GM12878 (cell line): Measurements from ENCODE around the gene LDHAL6B. TPM values are rescaled to one million over a fixed set of nuclear protein-coding genes. Genes with fewer than 3 reads are reported as not detected.

Source experiments
- ATAC-seq: fragments of 200-7000 bp; cut with Tn5 transposase; 3 replicates; pipeline ENCODE4 v1.9.1; 2020; ENCODE audit warnings: mild to moderate bottlenecking, moderate library complexity
- BruUV-seq: library from RNA; stranded (reverse); fragments of 400-500 nt; replicated peaks from 2 replicates; lab custom pipeline; 2021; lab: Mats Ljungman, UMichigan
- CTCF ChIA-PET: fragments of 300-600 bp; sonication (Branson Sonifier 250); formaldehyde crosslinking; extraction: SDS; loops from one replicate; lab custom pipeline; 2021; ENCODE audit warnings: inconsistent platforms; lab: Yijun Ruan, JAX
- POLR2A ChIA-PET: fragments of 350-600 bp; formaldehyde crosslinking; extraction: SDS; loops from one replicate; lab custom pipeline; 2021; ENCODE audit warnings: inconsistent platforms; lab: Charles Lee
- RAD21 ChIA-PET: fragments of 300-600 bp; sonication (Branson Sonifier 250); formaldehyde crosslinking; loops from one replicate; lab custom pipeline; 2023; ENCODE audit warnings: antibody characterized with exemption; ENCODE audit not compliant: unreplicated experiment; lab: Charles Lee
- SMC1A ChIA-PET: fragments of 300-600 bp; sonication (Branson Sonifier 250); formaldehyde crosslinking; loops from one replicate; lab custom pipeline; 2023; ENCODE audit not compliant: unreplicated experiment, uncharacterized antibody; lab: Charles Lee
- DNase-seq: peaks from one replicate; pipeline ENCODE4 v3.0.0-alpha.2; 2011; ENCODE audit warnings: low read depth, low spot score
- FAIRE-seq: peaks from 3 replicates; lab custom pipeline; 2011; peaks lifted over from hg19 to GRCh38; lab: Jason Lieb, UNC
- H2AFZ ChIP-seq: 2 replicates; pipeline ENCODE4 v1.6.0; 2011; ENCODE audit warnings: low read depth, low read length, control low read depth; ENCODE audit not compliant: control insufficient read depth
- H3K27ac ChIP-seq: 2 replicates; pipeline ENCODE4 v1.5.1; 2011; ENCODE audit warnings: control low read depth; ENCODE audit not compliant: control insufficient read depth, insufficient read depth
- H3K27me3 ChIP-seq, 2 experiments: replicated peaks in 1 of 2; 2 replicates each; pipeline versions ENCODE4 v1.6.0 to v1.6.1; 2011; ENCODE audit warnings: low read length in 1 of 2; ENCODE audit not compliant: control insufficient read depth in 2 of 2, insufficient read depth in 2 of 2
- H3K36me3 ChIP-seq, 2 experiments: 2 replicates each; pipeline ENCODE4 v1.5.1; 2011; ENCODE audit warnings: low read length in 1 of 2; ENCODE audit not compliant: control insufficient read depth in 2 of 2, insufficient read depth in 2 of 2
- H3K4me1 ChIP-seq: 2 replicates; pipeline ENCODE4 v1.6.1; 2011; ENCODE audit warnings: mild to moderate bottlenecking, low read length, moderate library complexity, mixed read lengths; ENCODE audit not compliant: control insufficient read depth, insufficient read depth
- H3K4me2 ChIP-seq: 2 replicates; pipeline ENCODE4 v1.6.0; 2011; ENCODE audit warnings: control low read depth; ENCODE audit not compliant: control insufficient read depth, insufficient read depth
- H3K4me3 ChIP-seq: fragments of 200-600 bp; sonication (generic); 2 replicates; pipeline ENCODE4 v1.5.1; 2016
- H3K79me2 ChIP-seq: 2 replicates; pipeline ENCODE4 v1.6.0; 2011; ENCODE audit warnings: low read length; ENCODE audit not compliant: control insufficient read depth, insufficient read depth
- H3K9ac ChIP-seq: 2 replicates; pipeline ENCODE4 v1.8.0; 2011; ENCODE audit warnings: low read length, control low read depth, mixed read lengths; ENCODE audit not compliant: control insufficient read depth, insufficient read depth
- H3K9me3 ChIP-seq: replicated peaks from 3 replicates; pipeline ENCODE4 v1.5.1; 2011; ENCODE audit warnings: mild to moderate bottlenecking, low read length; ENCODE audit not compliant: control insufficient read depth, insufficient read depth
- H4K20me1 ChIP-seq: 2 replicates; pipeline ENCODE4 v1.6.0; 2011; ENCODE audit not compliant: control insufficient read depth, insufficient read depth
- FOXK2 ChIP-seq: fragments of 450-650 bp; IDR thresholded peaks from 2 replicates; pipeline ENCODE4 v1.6.1; 2017; ENCODE audit warnings: mild to moderate bottlenecking, moderate library complexity
- NFIC ChIP-seq: IDR thresholded peaks from 2 replicates; pipeline ENCODE4 v1.6.1; 2012; ENCODE audit warnings: low read depth, mild to moderate bottlenecking, inconsistent platforms, low read length, moderate library complexity
- NR2F1 ChIP-seq: fragments of 450-650 bp; conservative IDR thresholded peaks from 2 replicates; pipeline ENCODE4 v1.6.1; 2017; ENCODE audit warnings: mild to moderate bottlenecking
- RUNX3 ChIP-seq: IDR thresholded peaks from 2 replicates; pipeline ENCODE4 v1.6.1; 2012; ENCODE audit warnings: low read length, inconsistent platforms
- WGBS: methylation state at CpG from one replicate; pipeline ENCODE4 v1.1.6; 2016; ENCODE audit warnings: low lambda C conversion rate; ENCODE audit not compliant: insufficient replicate concordance, insufficient coverage; ENCODE audit errors: missing lambda C conversion rate; 5-methylcytosine and 5-hydroxymethylcytosine counted together
- in situ Hi-C: fragments of 300-500 bp; cut with MboI; formaldehyde crosslinking; loops from 9 replicates; pipeline ENCODE4 v1.14.3; 2018; ENCODE audit warnings: mixed read lengths
- intact Hi-C: fragments of 100-400 bp; cut with micrococcal nuclease; formaldehyde crosslinking; loops from one replicate; pipeline ENCODE4 v1.14.2; 2022; ENCODE audit not compliant: unreplicated experiment
- polyA plus RNA-seq, 11 experiments: library from polyadenylated mRNA; depleted of rRNA in 4 of 11; unstranded in 6 of 11; stranded (reverse) in 5 of 11; fragments of >200 nt; fragmentation: Nextera tagmentation in 4 of 11; fragmentation: Illumina TruSeq in 1 of 11; extraction: Ambion mirVana in 4 of 11; extraction: Trizol in 1 of 11; gene quantifications; 1 replicate in 1 of 11; 2 replicates in 10 of 11; pipeline versions ENCODE4 v1.2.1 to v1.2.3, GENCODE V29; 2011 to 2016; ENCODE audit warnings: inconsistent platforms in 2 of 11, missing spikeins in 2 of 11, low read depth in 1 of 11
- total RNA-seq, 4 experiments: library from RNA; depleted of rRNA in 3 of 4; stranded (reverse); fragments of >200 nt in 3 of 4; fragmentation: Illumina TruSeq in 1 of 4; extraction: Trizol in 1 of 4; gene quantifications; 2 replicates each; pipeline versions ENCODE4 v1.2.1 to v1.2.3, GENCODE V29; 2013 to 2021

Gene LDHAL6B
- total and polyA plus RNA-seq, 10 of the 15 experiments (the other 5 are each of a cell fraction or from before 2014, with no cell fraction given), result 0.33 to 0.66 TPM; not detected in 8

GRCh38 chr15:59176653-59177316 lies 29.9 kb upstream of the LDHAL6B start:
- DNase-seq (no peak), ATAC-seq (no peak), FAIRE-seq (no peak)
- Histone ChIP-seq H3K4me2 (no peak overlapping the region), H3K9me3 (peaks cover under 1% of the 10 kb centered on the region; the same call in 2 of the 3 replicates), H3K4me1 (no peaks in the 10 kb centered on the region; the same call in 1 of the 2 replicates), H2AFZ (no peak overlapping the region), H3K9ac (no peak overlapping the region), H3K36me3 (peaks cover 14 to 37% of the 10 kb centered on the region in 2 experiments), H4K20me1 (no peaks in the 10 kb centered on the region), H3K79me2 (no peaks in the 10 kb centered on the region), H3K4me3 (no peak overlapping the region), H3K27ac (no peak overlapping the region), H3K27me3 (no peaks in the 10 kb centered on the region)
- RAD21 ChIA-PET, result interaction anchor here (1.0 kb wide), 1 partner anchor 197 kb away, joined by 4 read pairs; no protein-coding TSS in a partner anchor
- CTCF ChIA-PET, result interaction anchor here (0.7 to 3.1 kb wide), 4 partner anchors 70 to 317 kb away, joined by 3 to 7 read pairs (median 4); no protein-coding TSS in a partner anchor
- 48% methylated on average over 9 of the region's 9 CpGs for WGBS
- peak; percentile 20; the same call in 1 of the 2 replicates for TF ChIP-seq RUNX3
- peak; percentile 39; the same call in 1 of the 2 replicates for TF ChIP-seq NFIC
- no peak for TF ChIP-seq FOXK2
- intact Hi-C loops (no loop called here), in situ Hi-C loops (no loop called here)
- SMC1A ChIA-PET, result interaction anchor here (0.7 to 2.1 kb wide), 4 partner anchors 44 to 324 kb away, joined by 3 to 6 read pairs (median 5); no protein-coding TSS in a partner anchor
- BruUV-seq, result no TSS peak
- POLR2A ChIA-PET, result interaction anchor here (0.7 kb wide), 1 partner anchor 193 kb away, joined by 4 read pairs; no protein-coding TSS in a partner anchor

- H3K27ac ChIP-seq, result peak overlapping the region; percentile 4; the same call in 1 of the 2 replicates
- no peaks in the 10 kb centered on the region for H4K20me1 ChIP-seq
- no peak for DNase-seq
- no peak for FAIRE-seq
- CTCF ChIA-PET, result interaction anchor here (3.1 kb wide), 1 partner anchor 70 kb away, joined by 7 read pairs; no protein-coding TSS in a partner anchor
- SMC1A ChIA-PET, result interaction anchor here (1.3 to 2.1 kb wide), 3 partner anchors 220 to 324 kb away, joined by 5 to 6 read pairs (median 5); no protein-coding TSS in a partner anchor
- POLR2A ChIA-PET, result no interaction called here
- no peaks in the 10 kb centered on the region for H3K79me2 ChIP-seq
- ATAC-seq, result no peak; the same call in 2 of the 3 replicates
- no peak overlapping the region for H3K9ac ChIP-seq
- in situ Hi-C loops (no loop called here), intact Hi-C loops (no loop called here)
- H2AFZ ChIP-seq, result no peak overlapping the region
- H3K4me3 ChIP-seq, result no peak overlapping the region
- no peak overlapping the region for H3K4me2 ChIP-seq
- BruUV-seq, result no TSS peak
- WGBS, result 28% methylated on average over 4 of the region's 4 CpGs
- peaks cover 1% of the 10 kb centered on the region; the same call in 2 of the 3 replicates for H3K9me3 ChIP-seq
- TF ChIP-seq NR2F1 (no peak), RUNX3 (0 out of 2 replicates have a peak, but pooled peaks have one; percentile 0)
- H3K27me3 ChIP-seq, result no peaks in the 10 kb centered on the region
- peaks cover 13 to 38% of the 10 kb centered on the region in 2 experiments for H3K36me3 ChIP-seq
- RAD21 ChIA-PET, result interaction anchor here (1.0 kb wide), 1 partner anchor 197 kb away, joined by 4 read pairs; no protein-coding TSS in a partner anchor
- no peaks in the 10 kb centered on the region; the same call in 1 of the 2 replicates for H3K4me1 ChIP-seq
These were observed 29.4 kb upstream of the LDHAL6B start for GRCh38 chr15:59177317-59177660.
